ENCODE measurements around the gene SIX1. TPM values are rescaled to one million over a fixed set of nuclear protein-coding genes. Genes with fewer than 3 reads are reported as not detected.

SIX1 gene
- total RNA-seq, 1 experiment from 2014 or later = 2.5 TPM

DNA sequence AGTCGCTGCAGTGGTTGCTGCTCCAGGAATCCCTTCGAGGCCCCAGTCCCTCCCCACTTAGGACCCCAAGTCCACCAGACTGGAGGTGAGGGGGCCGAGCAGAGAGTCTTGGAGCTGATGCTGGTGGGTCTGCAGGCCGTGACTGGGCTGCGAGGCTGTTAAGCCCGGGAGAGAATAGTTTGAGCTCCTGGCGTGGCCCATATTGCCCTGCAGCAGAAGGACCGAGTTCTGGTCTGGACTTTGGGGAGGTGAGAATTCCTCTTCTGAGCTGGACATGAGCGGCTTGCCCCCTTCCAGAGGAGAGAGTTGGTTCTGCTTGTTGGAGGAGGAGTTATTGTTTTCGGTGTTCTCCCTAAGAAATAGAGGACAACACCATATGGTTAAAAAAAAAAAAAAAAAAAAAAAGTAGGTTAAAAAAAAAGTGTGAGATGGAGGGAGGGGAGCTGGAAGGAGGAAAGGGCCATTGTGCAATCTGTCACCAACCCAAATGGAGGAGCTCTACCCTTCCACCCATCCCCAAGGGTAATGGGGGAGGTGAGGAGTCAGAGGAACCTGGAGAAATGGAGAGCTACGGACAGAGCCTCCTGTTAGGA, 3.0 kb downstream of the SIX1 start:
- peaks cover 11% of the 10 kb centered on the region; the same call in 1 of the 2 replicates for H3K27me3 ChIP-seq (ENCODE audit: insufficient read depth, low read length)
- ATAC-seq = no peak
- no peaks in the 10 kb centered on the region for H3K9me2 ChIP-seq (ENCODE audit: insufficient read depth)
- H3K9ac ChIP-seq (ENCODE audit: low read length) = no peak overlapping the region
- no peak overlapping the region for H3K4me2 ChIP-seq (ENCODE audit: low read length)
- H4K20me1 ChIP-seq (ENCODE audit: insufficient read depth) = no peaks in the 10 kb centered on the region
- POLR2A ChIA-PET = no interaction called here
- CTCF ChIA-PET = no interaction called here
- H3K4me3 ChIP-seq (replicated peaks in 1 of 2; ENCODE audit: low read depth in 1 of 2, low read length in 2 of 2) = no peak overlapping the region
- peaks cover 7% of the 10 kb centered on the region; the same call in 1 of the 2 replicates for H3K79me2 ChIP-seq (ENCODE audit: insufficient read depth, low read length)
- no peak overlapping the region for H3K27ac ChIP-seq (ENCODE audit: low read depth, low read length)
- intact Hi-C loops (cut with micrococcal nuclease) = loop anchor here (5.0 kb wide), 1 partner anchor 76 kb away; the partner anchor contains the start of gene SIX4
- DNase-seq (ENCODE audit: low read depth, low spot score) = no peak
- H3K4me1 ChIP-seq (ENCODE audit: control insufficient read depth in 1 of 2, insufficient read depth in 2 of 2, low read length in 2 of 2) = peaks cover 3 to 22% of the 10 kb centered on the region in 2 experiments; a peak in 2 of 4 replicates
- H2AFZ ChIP-seq (ENCODE audit: low read depth, low read length, poor library complexity, severe bottlenecking) = no peak overlapping the region
- RAD21 ChIA-PET (ENCODE audit: low non-redundant PET in 1 of 2, low total read pairs in 2 of 2, uncharacterized antibody in 2 of 2, unreplicated experiment in 2 of 2) = interaction anchor here in 1 of 2 experiments (0.7 kb wide), 1 partner anchor 352 kb away, joined by 3 read pairs; no protein-coding TSS in a partner anchor
- no peak for TF ChIP-seq ZFX (IDR thresholded peaks at IDR 0.05)
- TF ChIP-seq EZH2phosphoT487 (IDR thresholded peaks at IDR 0.05; ENCODE audit: borderline replicate concordance) = no peak
- no peak for TF ChIP-seq EGR1 (IDR thresholded peaks at IDR 0.05; ENCODE audit: low read depth)
- no peak for TF ChIP-seq POLR2AphosphoS5 (IDR thresholded peaks at IDR 0.05; ENCODE audit: low read depth, low read length)
- no peak for TF ChIP-seq CEBPB (IDR thresholded peaks at IDR 0.05; ENCODE audit: low read depth)
- TF ChIP-seq FOSL1 (IDR thresholded peaks at IDR 0.05; ENCODE audit: low read depth) = no peak
- TF ChIP-seq, protein P1, sequence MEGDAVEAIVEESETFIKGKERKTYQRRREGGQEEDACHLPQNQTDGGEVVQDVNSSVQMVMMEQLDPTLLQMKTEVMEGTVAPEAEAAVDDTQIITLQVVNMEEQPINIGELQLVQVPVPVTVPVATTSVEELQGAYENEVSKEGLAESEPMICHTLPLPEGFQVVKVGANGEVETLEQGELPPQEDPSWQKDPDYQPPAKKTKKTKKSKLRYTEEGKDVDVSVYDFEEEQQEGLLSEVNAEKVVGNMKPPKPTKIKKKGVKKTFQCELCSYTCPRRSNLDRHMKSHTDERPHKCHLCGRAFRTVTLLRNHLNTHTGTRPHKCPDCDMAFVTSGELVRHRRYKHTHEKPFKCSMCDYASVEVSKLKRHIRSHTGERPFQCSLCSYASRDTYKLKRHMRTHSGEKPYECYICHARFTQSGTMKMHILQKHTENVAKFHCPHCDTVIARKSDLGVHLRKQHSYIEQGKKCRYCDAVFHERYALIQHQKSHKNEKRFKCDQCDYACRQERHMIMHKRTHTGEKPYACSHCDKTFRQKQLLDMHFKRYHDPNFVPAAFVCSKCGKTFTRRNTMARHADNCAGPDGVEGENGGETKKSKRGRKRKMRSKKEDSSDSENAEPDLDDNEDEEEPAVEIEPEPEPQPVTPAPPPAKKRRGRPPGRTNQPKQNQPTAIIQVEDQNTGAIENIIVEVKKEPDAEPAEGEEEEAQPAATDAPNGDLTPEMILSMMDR (IDR thresholded peaks at IDR 0.05 in 2 of 3, conservative IDR thresholded peaks at IDR 0.05 in 1 of 3; ENCODE audit: borderline replicate concordance in 1 of 3, insufficient read depth in 1 of 3, low read depth in 2 of 3, low read length in 2 of 3) = no peak
- TF ChIP-seq CBX3 (IDR thresholded peaks at IDR 0.05; ENCODE audit: low read depth) = no peak
- no peak for TF ChIP-seq SP1 (IDR thresholded peaks at IDR 0.05; ENCODE audit: low read depth)
- no peak for TF ChIP-seq YY1 (IDR thresholded peaks at IDR 0.05; ENCODE audit: extremely low read depth, insufficient replicate concordance, low read depth, low read length)
- TF ChIP-seq SRF (IDR thresholded peaks at IDR 0.05; ENCODE audit: low read depth) = no peak
- TF ChIP-seq, protein P2, sequence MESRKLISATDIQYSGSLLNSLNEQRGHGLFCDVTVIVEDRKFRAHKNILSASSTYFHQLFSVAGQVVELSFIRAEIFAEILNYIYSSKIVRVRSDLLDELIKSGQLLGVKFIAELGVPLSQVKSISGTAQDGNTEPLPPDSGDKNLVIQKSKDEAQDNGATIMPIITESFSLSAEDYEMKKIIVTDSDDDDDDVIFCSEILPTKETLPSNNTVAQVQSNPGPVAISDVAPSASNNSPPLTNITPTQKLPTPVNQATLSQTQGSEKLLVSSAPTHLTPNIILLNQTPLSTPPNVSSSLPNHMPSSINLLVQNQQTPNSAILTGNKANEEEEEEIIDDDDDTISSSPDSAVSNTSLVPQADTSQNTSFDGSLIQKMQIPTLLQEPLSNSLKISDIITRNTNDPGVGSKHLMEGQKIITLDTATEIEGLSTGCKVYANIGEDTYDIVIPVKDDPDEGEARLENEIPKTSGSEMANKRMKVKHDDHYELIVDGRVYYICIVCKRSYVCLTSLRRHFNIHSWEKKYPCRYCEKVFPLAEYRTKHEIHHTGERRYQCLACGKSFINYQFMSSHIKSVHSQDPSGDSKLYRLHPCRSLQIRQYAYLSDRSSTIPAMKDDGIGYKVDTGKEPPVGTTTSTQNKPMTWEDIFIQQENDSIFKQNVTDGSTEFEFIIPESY (IDR thresholded peaks at IDR 0.05; ENCODE audit: extremely low read depth, insufficient replicate concordance, low read length) = no peak
- TF ChIP-seq JUND (IDR thresholded peaks at IDR 0.05) = no peak
- no peak for TF ChIP-seq ELF1 (IDR thresholded peaks at IDR 0.05; ENCODE audit: borderline replicate concordance, low read depth)
- TF ChIP-seq, protein P3, sequence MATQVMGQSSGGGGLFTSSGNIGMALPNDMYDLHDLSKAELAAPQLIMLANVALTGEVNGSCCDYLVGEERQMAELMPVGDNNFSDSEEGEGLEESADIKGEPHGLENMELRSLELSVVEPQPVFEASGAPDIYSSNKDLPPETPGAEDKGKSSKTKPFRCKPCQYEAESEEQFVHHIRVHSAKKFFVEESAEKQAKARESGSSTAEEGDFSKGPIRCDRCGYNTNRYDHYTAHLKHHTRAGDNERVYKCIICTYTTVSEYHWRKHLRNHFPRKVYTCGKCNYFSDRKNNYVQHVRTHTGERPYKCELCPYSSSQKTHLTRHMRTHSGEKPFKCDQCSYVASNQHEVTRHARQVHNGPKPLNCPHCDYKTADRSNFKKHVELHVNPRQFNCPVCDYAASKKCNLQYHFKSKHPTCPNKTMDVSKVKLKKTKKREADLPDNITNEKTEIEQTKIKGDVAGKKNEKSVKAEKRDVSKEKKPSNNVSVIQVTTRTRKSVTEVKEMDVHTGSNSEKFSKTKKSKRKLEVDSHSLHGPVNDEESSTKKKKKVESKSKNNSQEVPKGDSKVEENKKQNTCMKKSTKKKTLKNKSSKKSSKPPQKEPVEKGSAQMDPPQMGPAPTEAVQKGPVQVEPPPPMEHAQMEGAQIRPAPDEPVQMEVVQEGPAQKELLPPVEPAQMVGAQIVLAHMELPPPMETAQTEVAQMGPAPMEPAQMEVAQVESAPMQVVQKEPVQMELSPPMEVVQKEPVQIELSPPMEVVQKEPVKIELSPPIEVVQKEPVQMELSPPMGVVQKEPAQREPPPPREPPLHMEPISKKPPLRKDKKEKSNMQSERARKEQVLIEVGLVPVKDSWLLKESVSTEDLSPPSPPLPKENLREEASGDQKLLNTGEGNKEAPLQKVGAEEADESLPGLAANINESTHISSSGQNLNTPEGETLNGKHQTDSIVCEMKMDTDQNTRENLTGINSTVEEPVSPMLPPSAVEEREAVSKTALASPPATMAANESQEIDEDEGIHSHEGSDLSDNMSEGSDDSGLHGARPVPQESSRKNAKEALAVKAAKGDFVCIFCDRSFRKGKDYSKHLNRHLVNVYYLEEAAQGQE (IDR thresholded peaks at IDR 0.05; ENCODE audit: low read depth) = no peak
- TF ChIP-seq EZH2 (IDR thresholded peaks at IDR 0.05) = no peak
- no peaks in the 10 kb centered on the region for H3K9me3 ChIP-seq (ENCODE audit: control insufficient read depth in 1 of 2, insufficient read depth in 1 of 2, low read depth in 1 of 2, low read length in 2 of 2)
- no peaks in the 10 kb centered on the region for H3K36me3 ChIP-seq (ENCODE audit: control insufficient read depth in 1 of 2, insufficient read depth in 2 of 2, low read length in 2 of 2)
- no TSS peak for BruUV-seq (replicated peaks)
